CD4-positive, alpha-beta T cell (primary cell): ENCODE results near the gene GRIA4. TPM values are rescaled to one million over a fixed set of nuclear protein-coding genes. Genes with fewer than 3 reads are reported as not detected.

Source experiments
- ATAC-seq: fragments of 200-7000 bp; cut with Tn5 transposase; one replicate; pipeline ENCODE4 v1.10.0; 2022; ENCODE audit warnings: mild to moderate bottlenecking; ENCODE audit not compliant: poor library complexity
- CTCF ChIA-PET: fragments of 350-600 bp; sonication (Branson Sonifier 250); formaldehyde crosslinking; loops from one replicate; lab custom pipeline; 2021; ENCODE audit warnings: antibody characterized with exemption, inconsistent platforms; lab: Charles Lee
- POLR2A ChIA-PET: fragments of 350-600 bp; sonication (Branson Sonifier 250); formaldehyde crosslinking; loops from one replicate; lab custom pipeline; 2021; ENCODE audit warnings: antibody characterized with exemption, inconsistent platforms; lab: Charles Lee
- DNase-seq, 14 experiments: peaks; one replicate each; pipeline ENCODE4 v3.0.0-alpha.2; 2013 to 2020; ENCODE audit warnings: mixed read lengths in 2 of 14
- H3K27ac ChIP-seq, 2 donors: one replicate each; pipeline versions ENCODE4 v1.5.1 to v1.7.0; 2013; ENCODE audit warnings: low read length in 2 of 2, low read depth in 1 of 2, mild to moderate bottlenecking in 1 of 2
- H3K27me3 ChIP-seq, 2 experiments: 1 replicate in 1 of 2; 2 replicates in 1 of 2; pipeline versions ENCODE4 v1.6.1 to v1.7.0; 2013; ENCODE audit warnings: low read length in 2 of 2, control low read depth in 1 of 2, mild to moderate bottlenecking in 1 of 2, moderate library complexity in 1 of 2; ENCODE audit not compliant: insufficient read depth in 2 of 2, control insufficient read depth in 1 of 2
- H3K36me3 ChIP-seq: one replicate; pipeline ENCODE4 v1.6.1; 2013; ENCODE audit warnings: low read length, control low read depth; ENCODE audit not compliant: insufficient read depth
- H3K4me1 ChIP-seq: one replicate; pipeline ENCODE4 v1.6.1; 2013; ENCODE audit warnings: low read length, control low read depth; ENCODE audit not compliant: insufficient read depth
- H3K4me3 ChIP-seq: one replicate; pipeline ENCODE4 v1.5.1; 2013; ENCODE audit warnings: mild to moderate bottlenecking, low read length, moderate library complexity
- H3K9me3 ChIP-seq, 2 experiments: 1 replicate in 1 of 2; 2 replicates in 1 of 2; pipeline versions ENCODE4 v1.6.1 to v1.7.0; 2013; ENCODE audit warnings: low read length in 2 of 2, mild to moderate bottlenecking in 2 of 2, control low read depth in 1 of 2, moderate library complexity in 1 of 2; ENCODE audit not compliant: control insufficient read depth in 1 of 2, insufficient read depth in 1 of 2
- H3K27ac Mint-ChIP-seq: one replicate; pipeline ENCODE4 v1.8.0; 2020; ENCODE audit warnings: mixed read lengths
- H3K27me3 Mint-ChIP-seq: one replicate; pipeline ENCODE4 v1.8.0; 2021; ENCODE audit warnings: mixed read lengths
- H3K36me3 Mint-ChIP-seq: one replicate; pipeline ENCODE4 v1.8.0; 2021; ENCODE audit warnings: low read depth, mixed read lengths
- H3K4me1 Mint-ChIP-seq: one replicate; pipeline ENCODE4 v1.8.0; 2021; ENCODE audit warnings: low read depth, mixed read lengths
- H3K4me3 Mint-ChIP-seq: one replicate; pipeline ENCODE4 v1.8.0; 2020; ENCODE audit warnings: mild to moderate bottlenecking, mixed read lengths
- H3K9me3 Mint-ChIP-seq: one replicate; pipeline ENCODE4 v1.8.0; 2020; ENCODE audit warnings: mixed read lengths
- intact Hi-C, 2 experiments: fragments of 100-400 bp; cut with DNase I in 1 of 2; cut with micrococcal nuclease in 1 of 2; formaldehyde crosslinking; loops; one replicate each; pipeline versions ENCODE4 v1.15.1 to v1.9.0; 2023 to 2025; cut with DNase I, micrococcal nuclease
- total RNA-seq, 174 experiments: library from RNA in 2 of 174; stranded (reverse) in 2 of 174; gene quantifications; one replicate each; pipeline ENCODE4 v1.2.3 and lab custom pipeline; 2021 to 2026
- TF ChIP-seq, protein P1 (sequence below): fragments of 200-600 bp; IDR thresholded peaks from one replicate; pipeline ENCODE4 v1.8.0; 2022; ENCODE audit warnings: antibody characterized with exemption, mild to moderate bottlenecking

GRIA4 gene
- total RNA-seq, 2 experiments from 2014 or later: not detected

DNA sequence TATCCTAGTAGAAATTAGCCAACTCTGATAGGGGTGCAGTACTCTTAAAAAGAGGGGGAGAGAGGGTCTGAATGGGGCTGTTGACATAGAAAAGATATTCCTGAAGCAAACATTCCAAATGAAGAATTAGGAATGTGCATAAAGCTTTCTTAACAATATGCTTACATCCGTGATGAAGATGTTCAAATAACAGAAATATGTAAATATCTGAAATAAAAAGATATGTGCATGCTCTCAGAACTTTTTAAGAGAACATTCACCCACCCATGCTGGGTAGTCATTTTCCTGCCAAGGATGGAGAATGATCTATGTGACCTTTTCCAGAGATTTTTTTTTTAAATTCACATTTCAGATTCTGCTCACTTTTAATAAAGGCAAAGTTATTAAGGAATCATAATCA is 80.6 kb downstream of the GRIA4 start:
- peaks cover 0 to 4% of the 10 kb centered on the region in 2 experiments for H3K9me3 ChIP-seq
- ATAC-seq: no peak
- H3K27ac ChIP-seq: no peak overlapping the region
- DNase-seq: no peak
- ChIA-PET CTCF (no interaction called here), POLR2A (no interaction called here)
- H3K4me1 ChIP-seq: no peaks in the 10 kb centered on the region
- TF ChIP-seq, protein P1, sequence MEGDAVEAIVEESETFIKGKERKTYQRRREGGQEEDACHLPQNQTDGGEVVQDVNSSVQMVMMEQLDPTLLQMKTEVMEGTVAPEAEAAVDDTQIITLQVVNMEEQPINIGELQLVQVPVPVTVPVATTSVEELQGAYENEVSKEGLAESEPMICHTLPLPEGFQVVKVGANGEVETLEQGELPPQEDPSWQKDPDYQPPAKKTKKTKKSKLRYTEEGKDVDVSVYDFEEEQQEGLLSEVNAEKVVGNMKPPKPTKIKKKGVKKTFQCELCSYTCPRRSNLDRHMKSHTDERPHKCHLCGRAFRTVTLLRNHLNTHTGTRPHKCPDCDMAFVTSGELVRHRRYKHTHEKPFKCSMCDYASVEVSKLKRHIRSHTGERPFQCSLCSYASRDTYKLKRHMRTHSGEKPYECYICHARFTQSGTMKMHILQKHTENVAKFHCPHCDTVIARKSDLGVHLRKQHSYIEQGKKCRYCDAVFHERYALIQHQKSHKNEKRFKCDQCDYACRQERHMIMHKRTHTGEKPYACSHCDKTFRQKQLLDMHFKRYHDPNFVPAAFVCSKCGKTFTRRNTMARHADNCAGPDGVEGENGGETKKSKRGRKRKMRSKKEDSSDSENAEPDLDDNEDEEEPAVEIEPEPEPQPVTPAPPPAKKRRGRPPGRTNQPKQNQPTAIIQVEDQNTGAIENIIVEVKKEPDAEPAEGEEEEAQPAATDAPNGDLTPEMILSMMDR: no peak
- no peak overlapping the region for H3K4me3 ChIP-seq
- no peaks in the 10 kb centered on the region for H3K36me3 ChIP-seq
- Mint-ChIP-seq H3K27me3 (no peaks in the 10 kb centered on the region), H3K27ac (no peak overlapping the region), H3K4me1 (no peaks in the 10 kb centered on the region), H3K36me3 (no peaks in the 10 kb centered on the region), H3K4me3 (no peak overlapping the region), H3K9me3 (no peaks in the 10 kb centered on the region)
- intact Hi-C loops: no loop called here
- H3K27me3 ChIP-seq: no peaks in the 10 kb centered on the region

DNA sequence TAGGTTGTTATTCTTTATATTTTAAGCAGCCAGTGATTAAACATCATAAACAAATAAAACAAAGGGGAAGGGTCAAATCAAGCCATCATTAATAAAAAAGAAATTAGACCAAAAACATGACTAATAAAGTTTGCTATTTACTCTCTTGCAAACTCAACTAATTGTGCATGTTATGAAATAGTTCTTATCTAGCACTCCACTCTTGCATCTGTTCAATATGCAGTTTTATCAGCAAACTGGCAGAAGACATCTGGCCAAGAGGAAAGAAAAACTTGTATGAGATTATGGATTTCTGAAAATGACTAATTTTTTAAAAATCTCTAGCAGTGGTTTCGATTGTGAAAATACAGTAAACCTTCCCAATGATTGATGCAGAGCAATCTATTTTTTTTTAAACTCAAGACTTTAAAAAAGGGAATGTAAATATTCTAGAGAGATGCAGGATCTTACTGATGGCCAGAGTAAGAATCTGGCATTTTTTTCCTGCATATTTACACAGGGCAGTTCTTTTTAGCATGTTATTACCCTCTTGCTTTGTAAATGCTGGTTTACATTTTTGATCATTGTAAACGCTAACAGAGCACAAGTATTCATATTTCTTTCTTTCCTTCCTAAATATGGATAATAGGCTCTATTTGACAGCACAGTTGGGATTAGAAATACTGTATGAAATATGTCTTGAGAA is 83.3 kb downstream of the GRIA4 start:
- no peak overlapping the region for H3K27ac ChIP-seq
- H3K9me3 ChIP-seq: peaks cover 0 to 2% of the 10 kb centered on the region in 2 experiments
- DNase-seq (no peak), ATAC-seq (no peak)
- Mint-ChIP-seq H3K27me3 (no peaks in the 10 kb centered on the region), H3K27ac (no peak overlapping the region), H3K9me3 (peaks cover 2% of the 10 kb centered on the region), H3K36me3 (no peaks in the 10 kb centered on the region), H3K4me1 (no peaks in the 10 kb centered on the region), H3K4me3 (no peak overlapping the region)
- no peaks in the 10 kb centered on the region for H3K4me1 ChIP-seq
- H3K4me3 ChIP-seq: no peak overlapping the region
- intact Hi-C loops: no loop called here
- H3K27me3 ChIP-seq: no peaks in the 10 kb centered on the region
- TF ChIP-seq, protein P1: no peak
- H3K36me3 ChIP-seq: no peaks in the 10 kb centered on the region
- ChIA-PET CTCF (no interaction called here), POLR2A (no interaction called here)

DNA sequence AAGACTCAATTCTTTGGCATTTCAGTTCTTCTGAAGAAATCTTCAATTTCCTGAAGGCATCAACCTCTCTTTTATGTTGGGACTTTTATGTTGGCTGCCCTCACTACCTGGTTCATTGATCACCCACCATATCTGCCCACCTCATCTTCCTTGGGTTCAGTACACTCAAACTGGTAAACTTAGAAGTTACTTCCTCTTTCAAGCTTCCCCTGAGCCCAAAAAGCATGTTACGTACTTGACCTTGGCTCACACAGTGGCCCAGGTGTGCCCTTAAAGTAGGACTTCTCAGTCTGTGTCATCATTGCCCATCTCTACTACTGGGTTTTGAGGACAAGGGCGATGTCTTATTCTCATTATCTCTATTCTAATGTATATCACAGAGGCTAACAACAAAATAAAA is 86.1 kb downstream of the GRIA4 start:
- Mint-ChIP-seq H3K4me3 (no peak overlapping the region), H3K36me3 (no peaks in the 10 kb centered on the region), H3K4me1 (no peaks in the 10 kb centered on the region), H3K27ac (no peak overlapping the region), H3K27me3 (no peaks in the 10 kb centered on the region), H3K9me3 (peaks cover 2% of the 10 kb centered on the region)
- Histone ChIP-seq H3K4me1 (no peaks in the 10 kb centered on the region), H3K36me3 (no peaks in the 10 kb centered on the region), H3K27ac (no peak overlapping the region), H3K27me3 (no peaks in the 10 kb centered on the region), H3K4me3 (no peak overlapping the region), H3K9me3 (no peaks in the 10 kb centered on the region)
- POLR2A ChIA-PET: no interaction called here
- intact Hi-C loops: no loop called here
- TF ChIP-seq, protein P1: no peak
- CTCF ChIA-PET: no interaction called here
- DNase-seq (no peak), ATAC-seq (no peak)
